GM06990 (cell line): ENCODE measurements around the gene CCDC142.
A peak's percentile ranks its signal among the peaks of the same experiment; 100 is the strongest.

Experiments used
- DNase-seq: peaks from one replicate; pipeline ENCODE4 v3.0.0-alpha.2; 2011; ENCODE audit not compliant: insufficient read length; ENCODE audit errors: extremely low read depth
- H3K27me3 ChIP-seq: replicated peaks from 2 replicates; pipeline ENCODE4 v1.6.0; 2011; ENCODE audit warnings: low read length; ENCODE audit not compliant: control insufficient read depth, insufficient read depth
- H3K36me3 ChIP-seq: 2 replicates; pipeline ENCODE4 v1.5.1; 2011; ENCODE audit warnings: low read length; ENCODE audit not compliant: control insufficient read depth, insufficient read depth
- H3K4me3 ChIP-seq: replicated peaks from 2 replicates; pipeline ENCODE4 v1.5.1; 2011; ENCODE audit warnings: low read depth, mild to moderate bottlenecking, control low read depth, low read length
- TF ChIP-seq, protein P1 (sequence below): IDR thresholded peaks from 2 replicates; pipeline ENCODE4 v1.5.1; 2011; ENCODE audit warnings: low read length, control low read depth, mild to moderate bottlenecking, inconsistent platforms; ENCODE audit not compliant: insufficient read depth, poor library complexity, severe bottlenecking

The CCDC142 gene, protein sequence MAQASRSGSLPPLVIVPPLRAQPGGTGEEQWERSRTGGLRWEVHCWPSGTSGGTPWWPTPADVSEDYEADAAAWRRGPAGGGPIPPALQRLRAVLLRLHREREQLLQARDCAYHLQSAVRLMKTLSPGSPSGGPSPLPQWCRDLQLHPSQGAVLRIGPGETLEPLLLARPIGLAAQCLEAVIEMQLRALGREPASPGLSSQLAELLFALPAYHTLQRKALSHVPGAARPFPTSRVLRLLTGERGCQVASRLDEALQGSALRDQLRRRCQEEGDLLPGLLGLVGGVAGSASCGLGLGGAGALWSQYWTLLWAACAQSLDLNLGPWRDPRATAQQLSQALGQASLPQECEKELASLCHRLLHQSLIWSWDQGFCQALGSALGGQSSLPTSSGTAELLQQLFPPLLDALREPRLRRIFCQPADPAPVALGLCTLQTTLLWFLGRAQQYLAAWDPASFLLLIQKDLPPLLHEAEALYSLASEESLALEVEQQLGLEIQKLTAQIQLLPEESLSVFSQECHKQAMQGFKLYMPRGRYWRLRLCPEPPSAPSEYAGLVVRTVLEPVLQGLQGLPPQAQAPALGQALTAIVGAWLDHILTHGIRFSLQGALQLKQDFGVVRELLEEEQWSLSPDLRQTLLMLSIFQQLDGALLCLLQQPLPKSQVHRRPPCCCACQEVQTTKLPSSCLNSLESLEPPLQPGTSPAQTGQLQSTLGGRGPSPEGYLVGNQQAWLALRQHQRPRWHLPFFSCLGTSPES

DNA sequence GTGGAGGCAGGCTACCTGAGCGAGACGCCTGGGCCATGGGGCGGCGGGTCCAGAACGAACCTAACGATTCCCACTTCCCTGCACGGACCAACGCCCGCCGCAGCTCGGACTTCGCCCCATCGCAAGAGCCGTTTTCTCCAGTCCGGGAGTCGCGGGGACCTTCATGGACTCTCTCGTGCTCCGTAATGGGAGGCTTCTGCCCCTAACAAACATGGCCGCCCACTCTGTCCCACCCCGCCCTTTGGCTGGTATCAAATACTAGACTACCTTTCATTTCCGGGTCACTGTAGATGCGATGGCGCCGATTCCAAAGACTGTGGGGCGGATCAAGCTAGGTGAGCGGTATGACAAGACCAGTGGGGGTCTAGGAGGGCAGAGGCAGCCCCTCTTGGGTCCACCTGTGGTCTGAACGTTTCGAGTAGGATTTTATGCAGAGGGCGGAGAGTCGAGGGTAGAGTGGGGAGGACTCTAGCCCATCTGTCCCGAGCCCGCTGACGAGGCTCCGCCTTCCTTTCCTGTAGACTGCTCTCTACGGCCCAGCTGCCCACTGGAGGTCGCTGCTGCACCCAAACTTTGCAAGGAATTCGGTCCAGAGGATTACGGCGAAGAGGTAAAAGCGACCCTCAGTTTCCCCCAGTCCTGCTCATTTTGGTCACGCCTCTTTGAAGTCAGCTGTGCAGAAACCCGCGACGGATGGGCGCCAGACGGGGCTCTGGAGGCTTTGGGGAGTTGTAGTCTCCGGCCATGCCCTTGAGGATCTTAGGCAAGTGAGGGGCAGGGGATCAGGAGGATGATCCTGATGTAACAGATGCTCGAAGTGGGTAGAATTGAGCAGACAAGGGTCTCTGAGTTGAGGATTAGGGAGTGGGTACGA is at the start of gene CCDC142, which contains the start of gene TTC31:
TSS of gene CCDC142 (minus strand) at position 198 of the 874 bp plus-strand sequence. CDS start at position 37, 161 bp downstream.
TSS of gene TTC31 (plus strand) at position 281 of the 874 bp plus-strand sequence. CDS start at position 296, 15 bp downstream.
- peak within 1 kb of the TSS; percentile 94 for H3K4me3 ChIP-seq
- TF ChIP-seq, protein P1, sequence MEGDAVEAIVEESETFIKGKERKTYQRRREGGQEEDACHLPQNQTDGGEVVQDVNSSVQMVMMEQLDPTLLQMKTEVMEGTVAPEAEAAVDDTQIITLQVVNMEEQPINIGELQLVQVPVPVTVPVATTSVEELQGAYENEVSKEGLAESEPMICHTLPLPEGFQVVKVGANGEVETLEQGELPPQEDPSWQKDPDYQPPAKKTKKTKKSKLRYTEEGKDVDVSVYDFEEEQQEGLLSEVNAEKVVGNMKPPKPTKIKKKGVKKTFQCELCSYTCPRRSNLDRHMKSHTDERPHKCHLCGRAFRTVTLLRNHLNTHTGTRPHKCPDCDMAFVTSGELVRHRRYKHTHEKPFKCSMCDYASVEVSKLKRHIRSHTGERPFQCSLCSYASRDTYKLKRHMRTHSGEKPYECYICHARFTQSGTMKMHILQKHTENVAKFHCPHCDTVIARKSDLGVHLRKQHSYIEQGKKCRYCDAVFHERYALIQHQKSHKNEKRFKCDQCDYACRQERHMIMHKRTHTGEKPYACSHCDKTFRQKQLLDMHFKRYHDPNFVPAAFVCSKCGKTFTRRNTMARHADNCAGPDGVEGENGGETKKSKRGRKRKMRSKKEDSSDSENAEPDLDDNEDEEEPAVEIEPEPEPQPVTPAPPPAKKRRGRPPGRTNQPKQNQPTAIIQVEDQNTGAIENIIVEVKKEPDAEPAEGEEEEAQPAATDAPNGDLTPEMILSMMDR = peak; percentile 89
- no peaks in the 10 kb centered on the region for H3K27me3 ChIP-seq
- peak; percentile 90 for DNase-seq
- peaks cover 2% of the 10 kb centered on the region for H3K36me3 ChIP-seq

DNA sequence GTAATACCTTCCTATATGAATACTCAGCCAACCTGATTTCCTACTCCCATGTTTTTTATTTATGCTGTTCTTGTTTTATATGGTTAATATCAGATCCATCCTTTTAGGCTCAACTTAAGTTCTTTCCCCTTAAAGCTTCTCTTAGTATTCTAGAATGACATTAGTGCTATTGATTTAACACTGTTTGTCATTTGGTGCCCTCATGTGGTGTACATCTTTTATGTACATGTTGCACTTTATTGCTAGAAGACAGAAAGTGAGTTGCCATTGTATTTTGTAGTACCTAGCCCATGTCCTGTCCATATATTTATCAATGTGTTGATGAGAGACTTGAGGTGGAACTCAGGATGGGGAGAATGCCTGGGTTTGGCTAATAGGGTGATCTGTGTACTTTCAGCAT is 49.4 kb upstream of the CCDC142 start:
- Histone ChIP-seq H3K4me3 (no peak overlapping the region), H3K27me3 (no peaks in the 10 kb centered on the region), H3K36me3 (peaks cover 30% of the 10 kb centered on the region)
- DNase-seq = no peak
- TF ChIP-seq, protein P1 = peak; percentile 27

DNA sequence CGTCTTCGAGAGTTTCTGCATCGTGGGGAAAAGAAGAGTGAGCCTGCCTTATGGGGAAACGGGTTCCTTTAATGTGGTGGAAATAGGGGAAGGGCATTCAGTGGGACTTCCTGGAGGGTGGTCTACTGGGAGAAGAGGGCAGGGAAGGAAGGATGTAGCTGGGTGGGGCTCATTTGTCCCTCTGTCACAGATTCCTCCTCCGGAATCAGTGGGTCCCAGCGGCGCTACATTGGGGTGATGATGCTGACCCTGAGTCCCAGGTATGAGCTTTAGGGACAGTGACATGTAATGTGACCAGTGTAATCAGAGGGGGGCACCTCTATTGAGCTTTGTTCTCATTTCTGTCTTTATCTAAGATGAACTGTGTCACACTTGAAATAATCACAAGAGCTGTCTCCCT is 48.9 kb upstream of the CCDC142 start:
- Histone ChIP-seq H3K4me3 (peak overlapping the region; percentile 97), H3K27me3 (no peaks in the 10 kb centered on the region), H3K36me3 (peaks cover 35% of the 10 kb centered on the region)
- DNase-seq = no peak
- TF ChIP-seq, protein P1 = no peak

DNA sequence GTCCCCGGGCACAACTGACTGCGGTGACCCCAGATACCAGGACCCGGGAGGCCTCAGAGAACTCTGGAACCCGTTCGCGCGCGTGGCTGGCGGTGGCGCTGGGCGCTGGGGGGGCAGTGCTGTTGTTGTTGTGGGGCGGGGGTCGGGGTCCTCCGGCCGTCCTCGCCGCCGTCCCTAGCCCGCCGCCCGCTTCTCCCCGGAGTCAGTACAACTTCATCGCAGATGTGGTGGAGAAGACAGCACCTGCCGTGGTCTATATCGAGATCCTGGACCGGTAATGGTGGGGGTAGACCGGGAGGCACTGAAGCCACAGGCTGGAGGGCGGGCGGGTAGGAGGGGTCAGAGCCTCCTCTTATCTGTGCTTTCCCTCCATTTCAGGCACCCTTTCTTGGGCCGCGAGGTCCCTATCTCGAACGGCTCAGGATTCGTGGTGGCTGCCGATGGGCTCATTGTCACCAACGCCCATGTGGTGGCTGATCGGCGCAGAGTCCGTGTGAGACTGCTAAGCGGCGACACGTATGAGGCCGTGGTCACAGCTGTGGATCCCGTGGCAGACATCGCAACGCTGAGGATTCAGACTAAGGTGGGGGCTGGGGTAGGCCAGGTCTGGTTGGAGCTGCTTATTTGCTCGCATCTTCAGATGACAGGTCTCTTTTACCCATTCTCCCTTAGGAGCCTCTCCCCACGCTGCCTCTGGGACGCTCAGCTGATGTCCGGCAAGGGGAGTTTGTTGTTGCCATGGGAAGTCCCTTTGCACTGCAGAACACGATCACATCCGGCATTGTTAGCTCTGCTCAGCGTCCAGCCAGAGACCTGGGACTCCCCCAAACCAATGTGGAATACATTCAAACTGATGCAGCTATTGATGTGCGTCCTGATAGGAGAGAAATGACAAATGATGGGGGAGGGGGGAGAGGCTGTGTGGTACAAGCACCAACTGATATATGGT is 47.7 kb upstream of the CCDC142 start:
- DNase-seq = peak; percentile 77
- TF ChIP-seq, protein P1 = no peak
- Histone ChIP-seq H3K36me3 (peaks cover 34% of the 10 kb centered on the region), H3K27me3 (no peaks in the 10 kb centered on the region), H3K4me3 (peak overlapping the region; percentile 97)
